ENCODE data around the gene OVOL3.

The OVOL3 gene

DNA sequence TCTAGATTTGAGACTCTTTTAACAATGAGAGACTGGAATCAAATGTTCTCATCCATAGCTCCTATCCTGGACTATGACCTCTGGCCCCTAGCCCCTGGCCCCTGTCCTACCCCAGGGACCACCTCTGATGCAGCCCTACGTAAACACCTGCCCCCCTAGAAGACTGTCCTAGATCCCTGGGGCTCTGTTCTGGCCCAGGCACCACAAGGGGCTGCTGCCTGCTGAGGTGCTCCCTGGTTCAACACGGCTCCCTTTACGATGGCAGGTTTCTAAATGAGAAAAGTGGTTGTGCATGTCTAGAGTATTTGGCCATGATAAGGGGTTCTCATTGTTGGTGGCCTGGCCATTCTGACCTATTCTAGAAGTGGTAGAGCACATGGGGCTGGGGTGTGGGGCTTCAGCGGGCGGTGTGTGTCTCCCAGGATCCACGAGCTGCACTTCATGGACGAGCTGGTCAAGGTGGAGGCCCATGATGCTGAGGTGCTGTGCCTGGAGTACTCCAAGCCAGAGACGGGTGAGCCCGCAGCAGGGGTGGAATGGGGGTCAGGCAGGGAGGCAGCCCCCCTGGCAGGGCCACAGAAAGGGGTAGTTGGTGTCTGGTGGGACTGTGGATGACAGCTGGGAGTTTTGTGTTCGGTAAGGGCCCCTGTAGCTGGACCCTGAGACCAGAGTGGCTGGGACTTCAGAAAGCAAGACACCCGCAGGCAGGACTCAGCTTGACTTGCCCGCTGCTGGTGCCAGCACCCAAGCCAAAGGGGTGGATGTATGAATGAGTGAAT, 26.5 kb upstream of the OVOL3 start:
- Histone ChIP-seq H3K23ac (ENCODE audit: low read length) (no peak overlapping the region), H2BK15ac (replicated peaks; ENCODE audit: low read depth) (no peak overlapping the region), H2BK120ac (ENCODE audit: low read depth, low read length) (no peak overlapping the region), H4K5ac (ENCODE audit: low read length) (no peak overlapping the region), H3K27ac (ENCODE audit: low read depth, low read length) (no peak overlapping the region), H3K18ac (ENCODE audit: low read length) (no peak overlapping the region), H2AK5ac (ENCODE audit: low read length) (no peak overlapping the region), H3K4me3 (ENCODE audit: low read length) (no peak overlapping the region), H4K8ac (ENCODE audit: low read depth, low read length) (no peak overlapping the region), H3K9ac (ENCODE audit: low read length) (no peak overlapping the region), H3K79me1 (ENCODE audit: low read length) (no peaks in the 10 kb centered on the region), H3K79me2 (ENCODE audit: control insufficient read depth, insufficient read depth, low read length) (no peaks in the 10 kb centered on the region), H3K56ac (ENCODE audit: low read length) (no peak overlapping the region), H3K27me3 (ENCODE audit: insufficient read depth, low read length, poor library complexity) (no peaks in the 10 kb centered on the region), H2BK5ac (ENCODE audit: low read length) (no peak overlapping the region), H3K4me2 (ENCODE audit: low read length) (no peak overlapping the region), H3K36me3 (ENCODE audit: control insufficient read depth, insufficient read depth, low read length) (peaks cover 18% of the 10 kb centered on the region), H3K4me1 (ENCODE audit: control insufficient read depth, low read depth, low read length) (no peaks in the 10 kb centered on the region), H3K4ac (ENCODE audit: low read depth, low read length) (no peak overlapping the region)
- no peak for DNase-seq
- WGBS (ENCODE audit: extremely low coverage, insufficient coverage, low lambda C conversion rate), result no CpG with 5 or more reads among the region's 12 CpGs

DNA sequence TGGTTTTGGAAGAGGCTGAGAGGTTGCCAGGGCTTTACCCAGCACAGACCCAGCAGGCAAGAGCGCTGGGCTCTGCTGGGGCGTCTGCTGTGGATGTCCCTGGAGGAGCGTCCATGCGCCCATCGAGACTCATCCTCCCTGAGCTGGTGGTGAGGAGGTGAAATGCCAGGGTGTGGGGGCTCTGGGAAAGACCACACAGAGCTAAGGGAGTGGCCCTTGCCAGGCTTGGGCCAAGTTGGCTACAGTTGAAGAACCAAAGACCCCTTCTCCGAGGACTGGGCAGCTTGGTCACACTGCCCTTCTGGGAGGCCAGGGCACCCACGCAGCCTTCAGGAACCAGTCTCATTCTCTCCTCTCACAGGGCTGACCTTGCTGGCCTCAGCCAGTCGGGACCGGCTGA, 24.6 kb upstream of the OVOL3 start:
- Histone ChIP-seq H2BK5ac (ENCODE audit: low read length) (no peak overlapping the region), H3K18ac (ENCODE audit: low read length) (no peak overlapping the region), H3K4me2 (ENCODE audit: low read length) (no peak overlapping the region), H3K79me2 (ENCODE audit: control insufficient read depth, insufficient read depth, low read length) (no peaks in the 10 kb centered on the region), H2BK120ac (ENCODE audit: low read depth, low read length) (no peak overlapping the region), H3K27ac (ENCODE audit: low read depth, low read length) (no peak overlapping the region), H3K4ac (ENCODE audit: low read depth, low read length) (no peak overlapping the region), H3K36me3 (ENCODE audit: control insufficient read depth, insufficient read depth, low read length) (peaks cover 18% of the 10 kb centered on the region), H4K5ac (ENCODE audit: low read length) (no peak overlapping the region), H4K8ac (ENCODE audit: low read depth, low read length) (no peak overlapping the region), H2AK5ac (ENCODE audit: low read length) (no peak overlapping the region), H3K4me1 (ENCODE audit: control insufficient read depth, low read depth, low read length) (no peaks in the 10 kb centered on the region), H3K79me1 (ENCODE audit: low read length) (no peaks in the 10 kb centered on the region), H3K4me3 (ENCODE audit: low read length) (no peak overlapping the region), H2BK15ac (replicated peaks; ENCODE audit: low read depth) (no peak overlapping the region), H3K27me3 (ENCODE audit: insufficient read depth, low read length, poor library complexity) (no peaks in the 10 kb centered on the region), H3K23ac (ENCODE audit: low read length) (no peak overlapping the region), H3K56ac (ENCODE audit: low read length) (no peak overlapping the region), H3K9ac (ENCODE audit: low read length) (no peak overlapping the region)
- DNase-seq, result no peak
- WGBS (ENCODE audit: extremely low coverage, insufficient coverage, low lambda C conversion rate), result no CpG with 5 or more reads among the region's 9 CpGs

DNA sequence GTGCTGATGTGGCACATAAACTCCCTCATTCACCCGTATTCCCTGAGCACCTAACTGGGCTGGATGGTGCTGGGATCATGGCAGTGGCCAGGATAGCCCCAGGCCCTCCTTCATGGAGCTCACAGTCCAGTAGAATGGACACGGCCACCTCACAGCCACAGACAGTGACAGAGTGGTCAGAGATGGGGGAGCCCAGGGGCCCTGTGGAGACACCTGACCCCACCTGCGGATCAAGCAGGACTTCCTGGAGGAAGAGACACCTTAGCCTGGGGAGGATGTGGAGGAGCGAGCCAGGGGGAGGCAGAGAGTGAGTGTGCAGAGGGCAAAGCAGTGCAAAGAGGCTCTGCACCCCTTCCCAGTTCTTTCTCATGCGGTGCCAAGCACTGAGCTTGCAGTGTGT, 21.1 kb upstream of the OVOL3 start:
- peaks cover 10% of the 10 kb centered on the region for H3K36me3 ChIP-seq (ENCODE audit: control insufficient read depth, insufficient read depth, low read length)
- no peak overlapping the region for H3K9ac ChIP-seq (ENCODE audit: low read length)
- no peaks in the 10 kb centered on the region for H3K27me3 ChIP-seq (ENCODE audit: insufficient read depth, low read length, poor library complexity)
- no peak overlapping the region for H2BK5ac ChIP-seq (ENCODE audit: low read length)
- no peak overlapping the region for H2BK15ac ChIP-seq (replicated peaks; ENCODE audit: low read depth)
- no peak for DNase-seq
- H2BK120ac ChIP-seq (ENCODE audit: low read depth, low read length), result no peak overlapping the region
- no peaks in the 10 kb centered on the region for H3K4me1 ChIP-seq (ENCODE audit: control insufficient read depth, low read depth, low read length)
- H3K79me1 ChIP-seq (ENCODE audit: low read length), result no peaks in the 10 kb centered on the region
- H3K23ac ChIP-seq (ENCODE audit: low read length), result no peak overlapping the region
- H2AK5ac ChIP-seq (ENCODE audit: low read length), result no peak overlapping the region
- no peak overlapping the region for H3K18ac ChIP-seq (ENCODE audit: low read length)
- H3K4me2 ChIP-seq (ENCODE audit: low read length), result no peak overlapping the region
- no peak overlapping the region for H4K8ac ChIP-seq (ENCODE audit: low read depth, low read length)
- H3K27ac ChIP-seq (ENCODE audit: low read depth, low read length), result no peak overlapping the region
- no peak overlapping the region for H3K56ac ChIP-seq (ENCODE audit: low read length)
- no peak overlapping the region for H3K4ac ChIP-seq (ENCODE audit: low read depth, low read length)
- WGBS (ENCODE audit: extremely low coverage, insufficient coverage, low lambda C conversion rate), result no CpG with 5 or more reads among the region's 5 CpGs
- H4K5ac ChIP-seq (ENCODE audit: low read length), result no peak overlapping the region
- H3K4me3 ChIP-seq (ENCODE audit: low read length), result no peak overlapping the region
- H3K79me2 ChIP-seq (ENCODE audit: control insufficient read depth, insufficient read depth, low read length), result no peaks in the 10 kb centered on the region

DNA sequence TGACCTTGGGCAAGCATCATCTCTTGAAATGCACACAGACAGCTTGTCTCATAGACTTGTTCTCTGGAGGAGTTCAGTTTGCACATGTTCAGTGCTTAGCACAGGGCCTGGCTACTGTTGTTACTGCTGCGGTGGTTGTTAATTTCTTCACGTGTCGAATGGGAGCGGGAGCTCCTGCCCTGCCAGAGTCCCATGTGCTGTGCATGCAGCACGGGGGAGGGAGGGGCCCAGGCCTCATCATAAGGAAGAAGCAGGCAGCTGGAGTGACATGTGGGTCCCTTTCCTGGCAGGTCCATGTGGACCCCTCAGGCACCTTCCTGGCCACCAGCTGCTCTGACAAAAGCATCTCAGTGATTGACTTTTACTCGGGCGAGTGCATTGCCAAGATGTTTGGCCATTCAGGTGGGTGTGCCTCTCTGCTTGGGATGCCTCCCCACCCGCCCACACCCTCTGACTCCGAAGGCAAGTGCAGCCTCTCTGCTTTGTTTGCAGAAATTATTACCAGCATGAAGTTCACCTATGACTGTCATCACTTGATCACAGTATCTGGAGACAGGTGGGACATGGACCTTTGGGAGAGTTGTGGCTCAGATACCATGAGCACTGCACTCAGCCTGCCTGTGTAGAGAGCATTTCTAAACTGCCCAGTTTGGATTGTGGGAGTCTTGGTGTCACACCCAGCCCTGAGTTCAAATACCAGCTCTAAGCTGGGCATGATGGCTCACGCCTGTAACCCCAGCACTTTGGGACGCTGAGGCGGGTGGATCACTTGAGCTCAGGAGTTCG, 19.8 kb upstream of the OVOL3 start:
- Histone ChIP-seq H3K23ac (ENCODE audit: low read length) (no peak overlapping the region), H3K56ac (ENCODE audit: low read length) (no peak overlapping the region), H3K4ac (ENCODE audit: low read depth, low read length) (no peak overlapping the region), H2AK5ac (ENCODE audit: low read length) (no peak overlapping the region), H3K27me3 (ENCODE audit: insufficient read depth, low read length, poor library complexity) (no peaks in the 10 kb centered on the region), H4K5ac (ENCODE audit: low read length) (no peak overlapping the region), H2BK120ac (ENCODE audit: low read depth, low read length) (no peak overlapping the region), H2BK5ac (ENCODE audit: low read length) (no peak overlapping the region), H3K36me3 (ENCODE audit: control insufficient read depth, insufficient read depth, low read length) (peaks cover 8% of the 10 kb centered on the region), H3K79me1 (ENCODE audit: low read length) (no peaks in the 10 kb centered on the region), H3K4me1 (ENCODE audit: control insufficient read depth, low read depth, low read length) (no peaks in the 10 kb centered on the region), H3K4me3 (ENCODE audit: low read length) (no peak overlapping the region), H3K9ac (ENCODE audit: low read length) (no peak overlapping the region), H2BK15ac (replicated peaks; ENCODE audit: low read depth) (no peak overlapping the region), H4K8ac (ENCODE audit: low read depth, low read length) (no peak overlapping the region), H3K4me2 (ENCODE audit: low read length) (no peak overlapping the region), H3K27ac (ENCODE audit: low read depth, low read length) (no peak overlapping the region), H3K18ac (ENCODE audit: low read length) (no peak overlapping the region), H3K79me2 (ENCODE audit: control insufficient read depth, insufficient read depth, low read length) (no peaks in the 10 kb centered on the region)
- no CpG with 5 or more reads among the region's 13 CpGs for WGBS (ENCODE audit: extremely low coverage, insufficient coverage, low lambda C conversion rate)
- no peak for DNase-seq

DNA sequence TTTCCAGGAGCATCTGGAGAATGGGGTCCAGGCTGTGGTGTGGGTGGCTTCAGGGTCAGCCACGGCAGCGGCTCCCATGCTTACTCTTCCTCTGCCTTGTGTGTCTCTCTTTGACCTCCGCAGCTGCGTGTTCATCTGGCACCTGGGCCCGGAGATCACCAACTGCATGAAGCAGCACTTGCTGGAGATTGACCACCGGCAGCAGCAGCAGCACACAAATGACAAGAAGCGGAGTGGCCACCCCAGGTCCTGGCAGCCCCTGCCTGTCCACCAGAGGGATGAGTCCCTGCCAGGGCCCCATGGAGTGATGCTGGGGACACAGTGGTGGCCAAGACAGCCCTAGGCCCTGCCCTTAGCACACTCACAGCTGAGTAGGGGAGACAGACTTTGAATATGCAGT, 18.4 kb upstream of the OVOL3 start:
- DNase-seq, result no peak
- WGBS (ENCODE audit: extremely low coverage, insufficient coverage, low lambda C conversion rate), result no CpG with 5 or more reads among the region's 7 CpGs
- H3K36me3 ChIP-seq (ENCODE audit: control insufficient read depth, insufficient read depth, low read length), result peaks cover 7% of the 10 kb centered on the region

More for the DNA sequence above, 18.4 kb upstream of the OVOL3 start:
- no peak overlapping the region for H3K9ac ChIP-seq (ENCODE audit: low read length)
- H3K79me2 ChIP-seq (ENCODE audit: control insufficient read depth, insufficient read depth, low read length), result no peaks in the 10 kb centered on the region
- no peak overlapping the region for H3K56ac ChIP-seq (ENCODE audit: low read length)
- H3K27me3 ChIP-seq (ENCODE audit: insufficient read depth, low read length, poor library complexity), result no peaks in the 10 kb centered on the region
- H4K5ac ChIP-seq (ENCODE audit: low read length), result no peak overlapping the region
- H3K4me3 ChIP-seq (ENCODE audit: low read length), result no peak overlapping the region
- no peak overlapping the region for H4K8ac ChIP-seq (ENCODE audit: low read depth, low read length)
- no peak overlapping the region for H2AK5ac ChIP-seq (ENCODE audit: low read length)
- no peaks in the 10 kb centered on the region for H3K79me1 ChIP-seq (ENCODE audit: low read length)
- H2BK15ac ChIP-seq (replicated peaks; ENCODE audit: low read depth), result no peak overlapping the region
- H3K27ac ChIP-seq (ENCODE audit: low read depth, low read length), result no peak overlapping the region
- H3K4me1 ChIP-seq (ENCODE audit: control insufficient read depth, low read depth, low read length), result no peaks in the 10 kb centered on the region
- H2BK120ac ChIP-seq (ENCODE audit: low read depth, low read length), result no peak overlapping the region
- no peak overlapping the region for H3K18ac ChIP-seq (ENCODE audit: low read length)
- H3K4ac ChIP-seq (ENCODE audit: low read depth, low read length), result no peak overlapping the region
- H3K23ac ChIP-seq (ENCODE audit: low read length), result no peak overlapping the region
- no peak overlapping the region for H2BK5ac ChIP-seq (ENCODE audit: low read length)
- no peak overlapping the region for H3K4me2 ChIP-seq (ENCODE audit: low read length)
